Stimulated activated CD8-positive, alpha-beta memory T cell treated with anti-CD3 and anti-CD28 coated beads, Interleukin-7, amount 100 ng/mL, for 24 hours (primary cell): Measurements from ENCODE around the gene FRYL.
"Not testable (repeated sequence)": the region's sequence is repeated elsewhere in the genome, so short reads cannot be mapped to it uniquely, and the experiment has no call there.

Experiments
- DNase-seq: peaks from one replicate; pipeline ENCODE4 v3.0.0-alpha.2; 2020; ENCODE audit warnings: low read depth

The FRYL gene

DNA sequence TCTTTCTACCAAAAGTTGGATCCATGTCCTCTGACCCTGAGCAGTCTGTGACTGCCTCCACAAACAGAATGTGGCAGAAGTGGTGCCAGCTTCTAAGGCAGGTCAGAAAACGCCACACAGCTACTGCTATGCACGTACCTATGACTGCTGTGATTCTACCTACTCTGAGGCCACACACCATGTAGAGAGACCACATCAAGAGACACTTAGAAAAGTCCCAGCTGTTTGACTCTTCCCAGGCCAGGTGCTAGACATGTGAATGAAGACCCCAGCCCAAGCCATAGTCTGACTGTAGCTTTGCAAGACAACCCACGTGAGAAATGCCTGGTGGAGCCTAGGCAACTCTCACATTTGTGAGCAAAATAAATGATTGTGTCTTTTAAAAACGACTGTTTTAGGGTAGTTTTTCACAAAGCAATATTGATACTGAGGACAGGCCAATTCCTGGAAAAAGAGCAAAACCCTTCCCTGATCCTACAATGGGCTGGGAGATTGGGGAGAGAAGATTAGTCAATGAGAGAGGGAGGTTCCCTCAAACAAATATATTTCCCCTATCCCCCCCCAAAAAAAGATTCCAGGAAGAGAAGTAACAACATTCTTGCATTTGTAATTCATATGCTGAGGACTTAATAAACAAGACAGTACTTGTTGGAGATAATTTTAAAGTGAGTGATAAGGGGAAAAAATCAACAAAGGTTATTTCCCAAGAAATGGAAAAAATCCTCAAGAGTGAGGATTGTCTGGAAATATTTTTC lies 33.3 kb downstream of the FRYL start:
- DNase-seq = no peak

DNA sequence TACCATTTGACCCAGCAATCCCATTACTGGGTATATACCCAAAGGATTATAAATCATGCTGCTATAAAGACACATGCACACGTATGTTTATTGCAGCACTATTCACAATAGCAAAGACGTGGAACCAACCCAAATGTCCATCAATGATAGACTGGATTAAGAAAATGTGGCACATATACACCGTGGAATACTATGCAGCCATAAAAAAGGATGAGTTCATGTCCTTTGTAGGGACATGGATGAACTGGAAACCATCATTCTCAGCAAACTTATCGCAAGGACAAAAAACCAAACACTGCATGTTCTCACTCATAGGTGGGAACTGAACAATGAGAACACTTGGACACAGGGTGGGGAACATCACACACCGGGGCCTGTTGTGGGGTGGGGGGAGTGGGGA lies 34.9 kb downstream of the FRYL start:
- DNase-seq = not testable (repeated sequence)

- DNase-seq = no peak
Observed at GRCh38 chr4:48742412-48742811, 37.7 kb downstream of the FRYL start.

DNA sequence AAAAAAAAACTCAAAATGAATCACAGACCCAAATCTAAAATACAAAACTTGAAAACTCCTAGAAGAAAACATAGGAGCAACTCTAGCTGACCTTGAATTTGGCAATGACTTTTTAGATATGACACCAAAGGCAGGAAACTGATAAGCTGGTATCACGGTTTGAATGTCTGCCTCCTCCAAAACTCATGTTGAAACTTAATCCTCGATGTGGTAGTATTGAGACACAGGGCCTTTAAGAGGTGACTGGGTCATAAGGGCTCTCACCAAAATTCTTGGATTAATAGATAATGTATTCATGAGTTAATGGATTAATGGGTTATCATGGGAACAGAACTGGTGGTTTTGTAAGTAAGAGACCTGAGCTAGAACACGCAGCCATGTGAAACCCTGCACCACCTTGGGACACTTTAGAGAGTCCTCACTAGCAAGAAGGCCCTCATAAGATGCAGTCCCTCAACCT lies 40.5 kb downstream of the FRYL start:
- DNase-seq = no peak

GRCh38 chr4:48738856-48739255 lies 41.2 kb downstream of the FRYL start:
- no peak for DNase-seq

DNA sequence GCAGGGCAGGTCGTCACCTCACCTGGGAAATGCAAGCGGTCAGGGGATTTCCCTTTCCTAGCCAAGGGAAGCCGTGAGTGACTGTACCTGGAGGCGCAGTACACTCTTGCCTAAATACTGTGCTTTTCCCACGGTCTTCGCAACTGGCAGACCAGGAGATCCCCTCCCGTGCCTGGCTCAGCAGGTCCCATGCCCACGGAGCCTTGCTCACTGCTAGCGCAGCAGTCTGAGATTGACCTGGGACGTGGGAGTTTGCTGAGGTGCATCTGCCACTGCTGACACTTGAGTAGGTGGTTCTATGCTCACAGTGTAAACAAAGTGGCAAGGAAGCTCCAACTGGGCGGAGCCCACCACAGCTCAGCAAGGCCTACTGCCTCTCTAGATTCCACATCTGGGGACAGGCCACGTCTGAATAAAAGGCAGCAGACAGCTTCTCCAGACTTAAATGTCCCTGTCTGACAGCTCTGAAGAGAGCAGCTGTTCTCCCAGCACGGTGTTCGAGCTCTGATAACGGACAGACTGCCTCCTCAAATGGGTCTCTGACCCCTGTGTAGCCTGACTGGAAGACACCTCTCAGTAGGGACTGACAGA lies 51.1 kb downstream of the FRYL start:
- DNase-seq = not testable (repeated sequence)

GRCh38 chr4:48727666-48728459 lies 52.2 kb downstream of the FRYL start:
- no peak for DNase-seq

- DNase-seq = no peak
Observed at GRCh38 chr4:48725414-48725813, 54.7 kb downstream of the FRYL start.

GRCh38 chr4:48722509-48723446 lies 57.3 kb downstream of the FRYL start:
- DNase-seq = no peak

- DNase-seq = no peak
Observed at GRCh38 chr4:48720459-48720858, 59.6 kb downstream of the FRYL start.

- no peak for DNase-seq
Observed at GRCh38 chr4:48718818-48719465, 61.1 kb downstream of the FRYL start.

DNA sequence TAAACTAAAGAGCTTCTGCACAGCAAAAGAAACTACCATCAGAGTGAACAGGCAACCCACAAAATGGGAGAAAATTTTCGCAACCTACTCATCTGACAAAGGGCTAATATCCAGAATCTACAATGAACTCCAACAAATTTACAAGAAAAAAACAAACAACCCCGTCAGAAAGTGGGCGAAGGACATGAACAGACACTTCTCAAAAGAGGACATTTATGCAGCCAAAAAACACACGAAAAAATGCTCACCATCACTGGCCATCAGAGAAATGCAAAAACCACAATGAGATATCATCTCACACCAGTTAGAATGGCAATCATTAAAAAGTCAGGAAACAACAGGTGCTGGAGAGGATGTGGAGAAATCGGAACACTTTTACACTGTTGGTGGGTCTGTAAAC lies 63.8 kb downstream of the FRYL start:
- not testable (repeated sequence) for DNase-seq

DNA sequence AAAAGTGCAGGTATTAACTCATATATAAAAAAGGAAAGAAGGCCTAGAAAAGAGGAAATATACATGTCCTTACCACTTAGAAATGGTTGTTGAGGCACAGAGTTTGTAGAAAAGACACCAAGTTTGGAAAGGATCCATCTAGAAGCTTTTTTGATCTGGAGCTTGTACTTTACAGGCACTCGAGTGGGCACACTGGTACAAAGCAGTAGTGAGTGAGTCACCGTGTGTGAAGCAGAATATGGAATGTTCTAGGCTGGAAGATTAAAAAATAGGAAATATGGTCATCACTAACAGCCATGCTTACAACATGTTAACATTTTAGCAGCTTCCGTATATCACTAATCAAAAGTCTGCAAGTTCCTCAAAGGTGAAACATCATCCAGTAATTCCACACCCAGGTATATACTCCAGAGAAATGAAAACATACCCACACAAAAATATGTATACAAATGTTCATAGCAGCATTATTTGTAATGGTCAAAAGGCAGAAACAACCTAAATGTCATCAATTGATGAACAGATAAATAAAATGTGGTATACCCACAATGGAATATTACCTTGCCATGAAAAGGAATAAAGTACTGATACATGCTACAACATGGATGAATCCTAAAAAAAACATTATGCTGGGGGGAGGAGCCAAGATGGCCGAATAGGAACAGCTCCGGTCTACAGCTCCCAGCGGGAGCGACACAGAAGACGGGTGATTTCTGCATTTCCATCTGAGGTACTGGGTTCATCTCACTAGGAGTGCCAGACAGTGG lies 69.5 kb downstream of the FRYL start:
- DNase-seq = no peak

DNA sequence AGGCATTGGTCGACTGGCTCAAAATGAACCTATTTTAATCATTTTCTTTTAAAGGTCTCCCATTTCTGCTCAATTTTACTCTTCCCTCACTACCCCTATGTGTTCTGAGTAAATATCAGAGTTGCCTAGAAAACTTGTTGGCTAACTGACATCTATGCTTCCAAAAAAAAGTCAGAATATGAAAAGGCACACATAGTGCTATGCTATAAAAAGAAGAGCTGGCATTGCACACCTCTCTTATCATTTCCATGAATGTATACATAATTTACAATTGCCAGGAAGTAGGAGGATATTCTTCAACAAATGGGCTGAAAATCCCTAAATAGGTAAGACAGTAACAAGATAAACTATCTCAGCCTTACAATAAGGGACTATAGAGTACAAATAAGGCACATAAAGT lies 70.2 kb downstream of the FRYL start:
- DNase-seq = no peak

GRCh38 chr4:48708610-48709009 lies 71.5 kb downstream of the FRYL start:
- no peak for DNase-seq

- DNase-seq = no peak
Observed at GRCh38 chr4:48706736-48707135, 73.3 kb downstream of the FRYL start.

DNA sequence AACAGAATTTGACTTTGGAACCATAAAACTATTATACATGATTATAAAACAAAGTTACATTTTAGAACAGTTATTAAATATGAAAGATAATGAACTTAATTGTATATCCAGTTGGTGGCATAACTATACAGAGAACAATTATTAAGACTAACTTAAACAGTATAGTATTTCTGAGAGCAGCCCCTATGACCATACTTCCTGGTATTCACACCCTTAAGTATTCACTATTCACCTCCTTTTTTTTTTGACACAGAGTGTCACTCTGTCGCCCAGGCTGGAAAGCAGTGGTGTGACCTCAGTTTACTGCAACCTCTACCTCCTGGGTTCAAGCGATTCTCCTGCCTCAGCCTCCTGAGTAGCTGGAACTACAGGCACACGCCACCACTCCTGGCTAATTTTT lies 74.5 kb downstream of the FRYL start:
- no peak for DNase-seq

- DNase-seq = no peak
Observed at GRCh38 chr4:48704091-48704802, 75.8 kb downstream of the FRYL start.

- DNase-seq = no peak
Observed at GRCh38 chr4:48699475-48699874, 80.6 kb downstream of the FRYL start.
